Activated CD8-positive, alpha-beta T cell treated with anti-CD3 and anti-CD28 coated beads for 36 hours (primary cell): Measurements from ENCODE around the gene IGLL1. TPM values are rescaled to one million over a fixed set of nuclear protein-coding genes. Genes with fewer than 3 reads are reported as not detected.

Experiments
- ATAC-seq: fragments of 200-7000 bp; cut with Tn5 transposase; one replicate; pipeline ENCODE4 v1.10.0; 2021; ENCODE audit warnings: mild to moderate bottlenecking, moderate library complexity
- CTCF ChIA-PET: fragments of 350-600 bp; sonication (Branson Sonifier 250); formaldehyde crosslinking; loops from one replicate; lab custom pipeline; 2021; ENCODE audit warnings: antibody characterized with exemption; lab: Charles Lee
- POLR2A ChIA-PET: fragments of 350-600 bp; sonication (Branson Sonifier 250); formaldehyde crosslinking; loops from one replicate; lab custom pipeline; 2021; ENCODE audit warnings: antibody characterized with exemption; lab: Charles Lee
- DNase-seq: peaks from one replicate; pipeline ENCODE4 v3.0.0-alpha.2; 2020
- H3K27ac Mint-ChIP-seq: one replicate; pipeline ENCODE4 v1.8.0; 2021; ENCODE audit warnings: mild to moderate bottlenecking, mixed read lengths
- H3K27me3 Mint-ChIP-seq: one replicate; pipeline ENCODE4 v1.8.0; 2021; ENCODE audit warnings: mixed read lengths
- H3K36me3 Mint-ChIP-seq: one replicate; pipeline ENCODE4 v1.8.0; 2021; ENCODE audit warnings: low read depth, mixed read lengths
- H3K4me1 Mint-ChIP-seq: one replicate; pipeline ENCODE4 v1.8.0; 2021; ENCODE audit warnings: low read depth, mixed read lengths
- H3K4me3 Mint-ChIP-seq: one replicate; pipeline ENCODE4 v1.8.0; 2021; ENCODE audit warnings: mild to moderate bottlenecking, moderate library complexity, mixed read lengths
- H3K9me3 Mint-ChIP-seq: one replicate; pipeline ENCODE4 v1.8.0; 2021; ENCODE audit warnings: mixed read lengths
- intact Hi-C: fragments of 100-400 bp; cut with micrococcal nuclease; formaldehyde crosslinking; loops from one replicate; pipeline ENCODE4 v1.10.0; 2022
- total RNA-seq, 2 experiments: library from RNA; stranded (reverse); gene quantifications; one replicate each; pipeline ENCODE4 v1.2.3, GENCODE V29; 2021
- TF ChIP-seq, protein P1 (sequence below): fragments of 200-600 bp; IDR thresholded peaks from one replicate; pipeline ENCODE4 v1.8.0; 2022; ENCODE audit warnings: antibody characterized with exemption, mild to moderate bottlenecking

The IGLL1 gene
- total RNA-seq, 2 experiments from 2014 or later = not detected

DNA sequence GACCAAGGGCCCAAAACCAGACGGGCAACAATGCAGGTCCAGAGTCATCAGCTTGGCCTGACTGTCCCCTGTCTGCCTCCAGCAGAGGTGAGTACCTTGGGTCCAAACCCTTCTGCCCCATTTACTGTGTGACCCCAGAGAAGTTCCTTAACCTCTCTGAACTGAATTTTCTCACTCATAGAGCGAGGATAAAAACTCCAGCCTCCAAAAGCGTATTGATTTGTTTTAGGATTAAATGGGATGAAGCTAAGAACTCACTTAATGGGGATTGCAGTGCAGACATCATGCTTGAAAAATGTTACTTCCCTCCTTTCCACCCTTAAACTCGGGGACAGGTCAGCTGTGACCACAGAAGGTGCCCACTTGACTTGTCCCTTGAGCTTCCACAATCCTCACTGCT, 22.6 kb downstream of the IGLL1 start:
- Mint-ChIP-seq H3K9me3 (no peaks in the 10 kb centered on the region), H3K27me3 (no peaks in the 10 kb centered on the region), H3K4me1 (no peaks in the 10 kb centered on the region), H3K36me3 (no peaks in the 10 kb centered on the region), H3K4me3 (no peak overlapping the region), H3K27ac (no peak overlapping the region)
- TF ChIP-seq, protein P1, sequence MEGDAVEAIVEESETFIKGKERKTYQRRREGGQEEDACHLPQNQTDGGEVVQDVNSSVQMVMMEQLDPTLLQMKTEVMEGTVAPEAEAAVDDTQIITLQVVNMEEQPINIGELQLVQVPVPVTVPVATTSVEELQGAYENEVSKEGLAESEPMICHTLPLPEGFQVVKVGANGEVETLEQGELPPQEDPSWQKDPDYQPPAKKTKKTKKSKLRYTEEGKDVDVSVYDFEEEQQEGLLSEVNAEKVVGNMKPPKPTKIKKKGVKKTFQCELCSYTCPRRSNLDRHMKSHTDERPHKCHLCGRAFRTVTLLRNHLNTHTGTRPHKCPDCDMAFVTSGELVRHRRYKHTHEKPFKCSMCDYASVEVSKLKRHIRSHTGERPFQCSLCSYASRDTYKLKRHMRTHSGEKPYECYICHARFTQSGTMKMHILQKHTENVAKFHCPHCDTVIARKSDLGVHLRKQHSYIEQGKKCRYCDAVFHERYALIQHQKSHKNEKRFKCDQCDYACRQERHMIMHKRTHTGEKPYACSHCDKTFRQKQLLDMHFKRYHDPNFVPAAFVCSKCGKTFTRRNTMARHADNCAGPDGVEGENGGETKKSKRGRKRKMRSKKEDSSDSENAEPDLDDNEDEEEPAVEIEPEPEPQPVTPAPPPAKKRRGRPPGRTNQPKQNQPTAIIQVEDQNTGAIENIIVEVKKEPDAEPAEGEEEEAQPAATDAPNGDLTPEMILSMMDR = no peak
- CTCF ChIA-PET = interaction anchor here (2.8 kb wide), 1 partner anchor 34 kb away, joined by 6 read pairs; no protein-coding TSS in a partner anchor
- ATAC-seq (no peak), DNase-seq (no peak)
- POLR2A ChIA-PET = no interaction called here
- intact Hi-C loops = no loop called here

DNA sequence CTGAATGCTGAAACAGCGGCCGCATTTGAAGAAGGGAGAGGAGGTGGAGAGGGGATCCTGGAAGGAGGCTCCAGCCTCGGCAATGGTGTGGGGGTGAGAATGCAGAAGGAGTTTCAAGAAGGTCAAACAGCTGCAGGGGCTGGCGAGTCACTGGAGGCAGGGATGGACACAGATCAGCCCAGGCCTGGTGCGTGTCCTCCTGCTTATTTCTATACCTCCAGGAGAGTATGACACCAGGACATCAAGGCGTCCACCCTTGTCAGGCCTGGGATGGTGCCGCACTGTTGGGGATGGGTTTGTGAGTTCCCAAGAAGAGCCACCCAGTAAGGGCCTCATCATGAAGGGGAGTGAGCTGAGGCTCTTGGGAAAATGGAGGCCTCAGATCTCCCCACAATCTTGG, 23.1 kb downstream of the IGLL1 start:
- intact Hi-C loops = no loop called here
- Mint-ChIP-seq H3K27me3 (no peaks in the 10 kb centered on the region), H3K36me3 (no peaks in the 10 kb centered on the region), H3K9me3 (no peaks in the 10 kb centered on the region), H3K4me1 (no peaks in the 10 kb centered on the region), H3K4me3 (no peak overlapping the region), H3K27ac (no peak overlapping the region)
- DNase-seq (no peak), ATAC-seq (no peak)
- ChIA-PET POLR2A (no interaction called here), CTCF (interaction anchor here (2.8 kb wide), 1 partner anchor 34 kb away, joined by 6 read pairs; no protein-coding TSS in a partner anchor)
- TF ChIP-seq, protein P1 = no peak

DNA sequence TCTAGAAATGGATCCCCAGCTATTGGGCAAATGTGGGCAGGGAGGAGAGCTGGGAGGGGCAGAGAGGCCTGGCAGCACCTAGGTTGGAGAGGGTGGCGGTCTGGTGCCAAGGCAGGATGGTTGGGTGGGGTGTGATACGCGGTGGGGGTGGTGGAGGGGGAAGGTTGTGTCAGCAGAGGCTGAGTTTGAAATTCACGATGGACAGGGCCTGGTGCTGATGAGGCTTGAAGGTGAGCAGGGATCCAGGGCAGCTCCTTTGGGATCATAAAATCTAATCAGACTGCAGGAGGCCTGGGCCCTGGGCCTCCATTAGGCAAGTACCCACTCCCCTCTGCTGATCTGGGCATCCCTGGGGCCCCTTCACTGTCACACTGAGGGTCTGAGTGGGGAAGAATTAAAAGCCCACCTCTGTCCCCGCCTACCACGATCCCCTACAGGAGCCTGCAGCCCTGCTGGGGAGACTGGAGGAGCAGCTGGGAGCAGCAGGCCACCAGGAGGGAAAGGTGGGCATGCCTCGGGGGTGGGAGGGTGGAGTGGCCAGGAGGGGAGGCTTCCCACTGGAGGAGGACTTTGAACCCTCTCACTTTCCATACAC, 24.0 kb downstream of the IGLL1 start:
- POLR2A ChIA-PET = no interaction called here
- TF ChIP-seq, protein P1 = no peak
- CTCF ChIA-PET = interaction anchor here (2.8 kb wide), 1 partner anchor 35 kb away, joined by 6 read pairs; no protein-coding TSS in a partner anchor
- Mint-ChIP-seq H3K9me3 (no peaks in the 10 kb centered on the region), H3K27ac (no peak overlapping the region), H3K4me3 (no peak overlapping the region), H3K27me3 (no peaks in the 10 kb centered on the region), H3K36me3 (no peaks in the 10 kb centered on the region), H3K4me1 (no peaks in the 10 kb centered on the region)
- ATAC-seq = no peak
- intact Hi-C loops = no loop called here
- no peak for DNase-seq

DNA sequence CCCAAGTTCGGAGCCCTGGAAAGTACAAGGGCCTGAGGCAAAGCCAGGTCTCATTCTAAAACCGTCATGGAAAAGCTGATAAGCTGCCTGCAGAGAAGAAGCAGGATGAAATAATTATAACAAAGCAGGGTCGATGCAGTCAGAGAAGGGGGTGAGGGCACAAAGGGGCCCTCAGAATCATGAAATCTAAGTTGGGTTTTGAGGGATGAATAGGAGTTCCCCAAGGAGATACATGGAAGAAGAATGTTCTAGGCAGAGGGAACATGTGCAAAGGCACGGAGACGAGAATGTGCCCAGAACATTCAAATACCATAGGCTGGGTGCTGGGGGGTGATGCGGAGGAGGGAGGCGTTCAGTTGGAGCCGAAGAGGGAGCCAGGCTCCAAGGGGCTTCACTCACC, 25.0 kb downstream of the IGLL1 start:
- Mint-ChIP-seq H3K4me1 (no peaks in the 10 kb centered on the region), H3K27ac (no peak overlapping the region), H3K9me3 (no peaks in the 10 kb centered on the region), H3K36me3 (no peaks in the 10 kb centered on the region), H3K27me3 (no peaks in the 10 kb centered on the region), H3K4me3 (no peak overlapping the region)
- ChIA-PET POLR2A (no interaction called here), CTCF (no interaction called here)
- ATAC-seq (no peak), DNase-seq (no peak)
- TF ChIP-seq, protein P1 = no peak
- intact Hi-C loops = no loop called here

DNA sequence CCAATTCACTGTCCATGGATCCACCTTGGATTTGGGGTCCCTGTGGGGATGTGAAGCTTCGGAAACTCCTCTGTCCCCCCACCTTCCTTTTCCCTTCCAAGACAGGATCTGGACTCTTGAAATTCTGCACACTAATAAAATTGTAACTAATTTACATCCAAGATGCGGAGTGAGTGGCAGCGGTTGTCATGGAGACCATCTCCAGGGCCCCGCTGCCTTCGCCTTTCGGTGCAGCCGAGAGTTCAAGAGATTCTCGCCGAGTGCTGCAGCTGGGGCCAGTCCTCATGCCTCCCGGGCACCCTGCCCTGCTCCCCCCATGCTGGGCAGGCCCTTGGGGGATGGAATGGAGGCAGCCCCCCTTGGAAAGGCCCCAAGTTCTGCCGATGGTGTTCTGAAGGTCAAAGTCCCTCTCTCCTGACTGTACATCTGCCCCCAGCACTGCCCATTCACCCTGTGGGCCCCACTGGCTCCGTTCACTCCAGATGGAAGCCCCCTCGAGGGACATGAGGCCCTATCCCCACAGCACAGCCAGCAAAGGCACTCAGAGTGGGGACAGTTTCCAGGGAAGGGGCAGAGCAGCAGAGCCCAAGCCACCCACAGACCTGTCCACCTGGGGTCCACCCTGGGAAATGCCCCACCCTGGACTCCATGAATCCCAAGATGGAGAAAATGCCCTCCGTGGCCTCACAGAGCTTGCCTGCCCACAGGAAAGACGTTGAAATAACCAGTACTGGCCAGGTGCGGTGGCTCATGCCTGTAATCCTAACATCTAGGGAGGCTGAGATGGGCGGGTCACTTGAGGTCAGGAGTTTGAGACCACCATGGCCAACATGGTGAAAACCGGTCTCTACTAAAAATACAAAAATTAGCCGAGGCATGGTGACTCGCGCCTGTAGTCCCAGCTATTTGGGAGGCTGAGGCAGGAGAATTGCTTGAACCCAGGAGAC, 25.9 kb downstream of the IGLL1 start:
- CTCF ChIA-PET = no interaction called here
- POLR2A ChIA-PET = no interaction called here
- Mint-ChIP-seq H3K4me3 (no peak overlapping the region), H3K27me3 (no peaks in the 10 kb centered on the region), H3K27ac (no peak overlapping the region), H3K9me3 (no peaks in the 10 kb centered on the region), H3K36me3 (no peaks in the 10 kb centered on the region), H3K4me1 (no peaks in the 10 kb centered on the region)
- TF ChIP-seq, protein P1 = no peak
- ATAC-seq (no peak), DNase-seq (no peak)
- intact Hi-C loops = no loop called here
